Calu3 (cell line): ENCODE results near the gene DCN. TPM values are rescaled to one million over a fixed set of nuclear protein-coding genes. Genes with fewer than 3 reads are reported as not detected.

Source experiments
- BruUV-seq: library from RNA; stranded (reverse); fragments of 400-500 nt; replicated peaks from 2 replicates; lab custom pipeline; 2021; lab: Mats Ljungman, UMichigan
- CTCF ChIA-PET: fragments of 300-600 bp; sonication (Branson Sonifier 250); formaldehyde crosslinking; loops from one replicate; lab custom pipeline; 2022; ENCODE audit warnings: antibody characterized with exemption; lab: Charles Lee
- DNase-seq: peaks from one replicate; pipeline ENCODE4 v3.0.0; 2022
- H3K27ac Mint-ChIP-seq: one replicate; pipeline ENCODE4 v1.8.0; 2022; ENCODE audit warnings: mixed read lengths; ENCODE audit not compliant: unreplicated experiment
- H3K27me3 Mint-ChIP-seq: one replicate; pipeline ENCODE4 v1.8.0; 2022; ENCODE audit warnings: mixed read lengths; ENCODE audit not compliant: unreplicated experiment
- H3K36me3 Mint-ChIP-seq: one replicate; pipeline ENCODE4 v1.8.0; 2022; ENCODE audit warnings: mild to moderate bottlenecking, moderate library complexity, mixed read lengths; ENCODE audit not compliant: insufficient read depth, unreplicated experiment
- H3K4me1 Mint-ChIP-seq: one replicate; pipeline ENCODE4 v1.8.0; 2022; ENCODE audit warnings: mild to moderate bottlenecking, low read depth, mixed read lengths; ENCODE audit not compliant: unreplicated experiment
- H3K4me3 Mint-ChIP-seq: one replicate; pipeline ENCODE4 v1.8.0; 2022; ENCODE audit warnings: mild to moderate bottlenecking, low read depth, moderate library complexity, mixed read lengths; ENCODE audit not compliant: unreplicated experiment
- H3K9me3 Mint-ChIP-seq: one replicate; pipeline ENCODE4 v1.8.0; 2022; ENCODE audit warnings: low read depth, mixed read lengths; ENCODE audit not compliant: unreplicated experiment
- CTCF ChIP-seq: fragments of 200-600 bp; IDR thresholded peaks from one replicate; pipeline ENCODE4 v1.8.0; 2022; ENCODE audit warnings: antibody characterized with exemption; ENCODE audit not compliant: unreplicated experiment
- intact Hi-C: fragments of 100-400 bp; cut with micrococcal nuclease; formaldehyde crosslinking; loops from one replicate; pipeline ENCODE4 v1.10.0; 2022; ENCODE audit not compliant: unreplicated experiment
- total RNA-seq: library from RNA; stranded (reverse); gene quantifications from 2 replicates; pipeline ENCODE4 v1.2.3, GENCODE V29; 2022

DCN gene
- total RNA-seq, 1 experiment from 2014 or later: not detected

- no peak for DNase-seq
- CTCF ChIA-PET: no interaction called here
- TF ChIP-seq CTCF: no peak
These were observed 19.8 kb upstream of the DCN start for GRCh38 chr12:91202390-91202789.

GRCh38 chr12:91196436-91196835 lies 13.8 kb upstream of the DCN start:
- H3K27ac Mint-ChIP-seq: no peak overlapping the region
- TF ChIP-seq CTCF: no peak
- no peaks in the 10 kb centered on the region for H3K36me3 Mint-ChIP-seq
- intact Hi-C loops: no loop called here
- CTCF ChIA-PET: no interaction called here
- no TSS peak for BruUV-seq
- no peaks in the 10 kb centered on the region for H3K27me3 Mint-ChIP-seq
- peaks cover 13% of the 10 kb centered on the region for H3K9me3 Mint-ChIP-seq
- H3K4me3 Mint-ChIP-seq: no peak overlapping the region
- no peak for DNase-seq
- H3K4me1 Mint-ChIP-seq: no peaks in the 10 kb centered on the region

More at GRCh38 chr12:91202390-91202789, 19.8 kb upstream of the DCN start:
- intact Hi-C loops: no loop called here
- Mint-ChIP-seq H3K27me3 (no peaks in the 10 kb centered on the region), H3K4me3 (no peak overlapping the region), H3K4me1 (no peaks in the 10 kb centered on the region), H3K9me3 (peaks cover 6% of the 10 kb centered on the region), H3K27ac (no peak overlapping the region), H3K36me3 (no peaks in the 10 kb centered on the region)
- no TSS peak for BruUV-seq

- CTCF ChIA-PET: no interaction called here
- no peak overlapping the region for H3K27ac Mint-ChIP-seq
- peaks cover 13% of the 10 kb centered on the region for H3K9me3 Mint-ChIP-seq
- TF ChIP-seq CTCF: no peak
- intact Hi-C loops: no loop called here
- H3K36me3 Mint-ChIP-seq: no peaks in the 10 kb centered on the region
- no TSS peak for BruUV-seq
- no peaks in the 10 kb centered on the region for H3K4me1 Mint-ChIP-seq
- H3K27me3 Mint-ChIP-seq: no peaks in the 10 kb centered on the region
- DNase-seq: no peak
- H3K4me3 Mint-ChIP-seq: no peak overlapping the region
These were observed 11.9 kb upstream of the DCN start for GRCh38 chr12:91194500-91194899.

- no peak overlapping the region for H3K4me3 Mint-ChIP-seq
- CTCF ChIA-PET: interaction anchor here (0.7 kb wide), 2 partner anchors 70 to 158 kb away, joined by 4 to 5 read pairs; no protein-coding TSS in a partner anchor
- H3K36me3 Mint-ChIP-seq: no peaks in the 10 kb centered on the region
- DNase-seq: no peak
- H3K4me1 Mint-ChIP-seq: no peaks in the 10 kb centered on the region
- BruUV-seq: no TSS peak
- intact Hi-C loops: no loop called here
- TF ChIP-seq CTCF: no peak
- no peak overlapping the region for H3K27ac Mint-ChIP-seq
- H3K9me3 Mint-ChIP-seq: peaks cover 6% of the 10 kb centered on the region
- H3K27me3 Mint-ChIP-seq: no peaks in the 10 kb centered on the region
These were observed 9.0 kb upstream of the DCN start for GRCh38 chr12:91191513-91192111.
